Stimulated activated CD4-positive, alpha-beta T cell treated with anti-CD3 and anti-CD28 coated beads, Interleukin-4, amount 100 ng/mL, for 4 hours (primary cell): ENCODE results near the gene KRT24.
"Not testable (repeated sequence)": the region's sequence is repeated elsewhere in the genome, so short reads cannot be mapped to it uniquely, and the experiment has no call there.

ENCODE experiments used
- DNase-seq, 2 experiments: peaks; one replicate each; pipeline ENCODE4 v3.0.0-alpha.2; 2020

The KRT24 gene

GRCh38 chr17:40703652-40704051, at the start of gene KRT24:
Gene KRT24, minus strand, starts transcription at chr17:40703752. Its CDS starts 59 bp downstream, at chr17:40703693.
- DNase-seq, result no peak

- DNase-seq, result no peak
Measured at GRCh38 chr17:40751065-40751464, 47.5 kb upstream of the KRT24 start.

GRCh38 chr17:40750391-40750790, 46.8 kb upstream of the KRT24 start:
- DNase-seq, result no peak

- not testable (repeated sequence) for DNase-seq
Measured at GRCh38 chr17:40748666-40749065, 45.1 kb upstream of the KRT24 start.

- no peak for DNase-seq
Measured at GRCh38 chr17:40738553-40738952, 35.0 kb upstream of the KRT24 start.

- no peak for DNase-seq
Measured at GRCh38 chr17:40735016-40735415, 31.5 kb upstream of the KRT24 start.

- DNase-seq, result no peak
Measured at GRCh38 chr17:40734018-40734417, 30.5 kb upstream of the KRT24 start.

- no peak for DNase-seq
Measured at GRCh38 chr17:40730970-40731369, 27.4 kb upstream of the KRT24 start.

- DNase-seq, result no peak
Measured at GRCh38 chr17:40727447-40728231, 24.1 kb upstream of the KRT24 start.

- no peak for DNase-seq
Measured at GRCh38 chr17:40726919-40727318, 23.4 kb upstream of the KRT24 start.

GRCh38 chr17:40724656-40725055, 21.1 kb upstream of the KRT24 start:
- DNase-seq, result no peak

- DNase-seq, result no peak
Measured at GRCh38 chr17:40722241-40722640, 18.7 kb upstream of the KRT24 start.

GRCh38 chr17:40720899-40721298, 17.3 kb upstream of the KRT24 start:
- no peak for DNase-seq

- no peak for DNase-seq
Measured at GRCh38 chr17:40718930-40719329, 15.4 kb upstream of the KRT24 start.

GRCh38 chr17:40717776-40718175, 14.2 kb upstream of the KRT24 start:
- DNase-seq, result no peak

GRCh38 chr17:40714473-40714872, 10.9 kb upstream of the KRT24 start:
- no peak for DNase-seq

- DNase-seq, result no peak
Measured at GRCh38 chr17:40707745-40708144, 4.2 kb upstream of the KRT24 start.

GRCh38 chr17:40705584-40705983, 2.0 kb upstream of the KRT24 start:
- DNase-seq, result no peak

GRCh38 chr17:40702271-40702670, 1.3 kb downstream of the KRT24 start:
- DNase-seq, result no peak

- DNase-seq, result no peak
Measured at GRCh38 chr17:40699853-40700252, 3.7 kb downstream of the KRT24 start.

- no peak for DNase-seq
Measured at GRCh38 chr17:40699371-40699770, 4.2 kb downstream of the KRT24 start.

- DNase-seq, result no peak
Measured at GRCh38 chr17:40697297-40697696, 6.3 kb downstream of the KRT24 start.

- DNase-seq, result no peak
Measured at GRCh38 chr17:40696651-40697072, 6.9 kb downstream of the KRT24 start.

- no peak for DNase-seq
Measured at GRCh38 chr17:40695874-40696472, 7.6 kb downstream of the KRT24 start.

GRCh38 chr17:40694584-40694983, 9.0 kb downstream of the KRT24 start:
- no peak for DNase-seq
